Thyroid gland (tissue), 4 donors: ENCODE results near the gene GLG1. TPM values are rescaled to one million over a fixed set of nuclear protein-coding genes. Genes with fewer than 3 reads are reported as not detected.
A peak's percentile ranks its signal among the peaks of the same experiment; 100 is the strongest.

Experiments
- DNase-seq, 2 donors: peaks; one replicate each; pipeline ENCODE4 v3.0.0-alpha.2; 2019
- H3K27ac ChIP-seq, 3 donors: fragments of 200-600 bp; sonication (generic); 1 replicate in 2 of 3; 2 replicates in 1 of 3; pipeline ENCODE4 v1.5.1; 2016 to 2019; ENCODE audit warnings: mild to moderate bottlenecking in 1 of 3, moderate library complexity in 1 of 3
- H3K27me3 ChIP-seq: fragments of 200-600 bp; sonication (generic); one replicate; pipeline ENCODE4 v1.5.1; 2019
- H3K36me3 ChIP-seq, 2 donors: fragments of 200-600 bp; sonication (generic); one replicate each; pipeline ENCODE4 v1.5.1; 2016 to 2019
- H3K4me1 ChIP-seq, 2 donors: fragments of 200-600 bp; sonication (generic); one replicate each; pipeline ENCODE4 v1.5.1; 2017 to 2019
- H3K4me3 ChIP-seq, 3 donors: fragments of 200-600 bp; sonication (generic); replicated peaks in 1 of 3; 1 replicate in 2 of 3; 2 replicates in 1 of 3; pipeline ENCODE4 v1.5.1; 2016; ENCODE audit warnings: mild to moderate bottlenecking in 1 of 3
- H3K9me3 ChIP-seq: fragments of 200-600 bp; sonication (generic); one replicate; pipeline ENCODE4 v1.5.1; 2017
- POLR2A ChIP-seq, 2 donors: fragments of 450-650 bp; IDR thresholded peaks; one replicate each; pipeline ENCODE4 v1.6.1; 2017; ENCODE audit warnings: antibody characterized with exemption in 2 of 2, mild to moderate bottlenecking in 2 of 2, moderate library complexity in 1 of 2
- WGBS, 2 donors: methylation state at CpG; one replicate each; pipeline ENCODE4 v1.1.5; 2017; 5-methylcytosine and 5-hydroxymethylcytosine counted together
- intact Hi-C: fragments of 100-400 bp; cut with DNase I; formaldehyde crosslinking; loops from one replicate; pipeline ENCODE4 v1.15.1; 2023
- total RNA-seq, 4 donors: library from RNA; depleted of rRNA; stranded (reverse); fragments of >200 nt; gene quantifications; one replicate each; pipeline ENCODE4 v1.2.3, GENCODE V29; 2016
- TF ChIP-seq, protein P1 (sequence below), 6 experiments: fragments of 200-600 bp in 3 of 6; fragments of 450-650 bp in 3 of 6; sonication (generic) in 3 of 6; IDR thresholded peaks; one replicate each; pipeline ENCODE4 v1.5.1; 2016 to 2019; ENCODE audit warnings: antibody characterized with exemption in 6 of 6, mild to moderate bottlenecking in 2 of 6, inconsistent platforms in 1 of 6, moderate library complexity in 1 of 6

Gene GLG1
- total RNA-seq, 4 donors from 2014 or later, result 127 to 182 (median 151) TPM

DNA sequence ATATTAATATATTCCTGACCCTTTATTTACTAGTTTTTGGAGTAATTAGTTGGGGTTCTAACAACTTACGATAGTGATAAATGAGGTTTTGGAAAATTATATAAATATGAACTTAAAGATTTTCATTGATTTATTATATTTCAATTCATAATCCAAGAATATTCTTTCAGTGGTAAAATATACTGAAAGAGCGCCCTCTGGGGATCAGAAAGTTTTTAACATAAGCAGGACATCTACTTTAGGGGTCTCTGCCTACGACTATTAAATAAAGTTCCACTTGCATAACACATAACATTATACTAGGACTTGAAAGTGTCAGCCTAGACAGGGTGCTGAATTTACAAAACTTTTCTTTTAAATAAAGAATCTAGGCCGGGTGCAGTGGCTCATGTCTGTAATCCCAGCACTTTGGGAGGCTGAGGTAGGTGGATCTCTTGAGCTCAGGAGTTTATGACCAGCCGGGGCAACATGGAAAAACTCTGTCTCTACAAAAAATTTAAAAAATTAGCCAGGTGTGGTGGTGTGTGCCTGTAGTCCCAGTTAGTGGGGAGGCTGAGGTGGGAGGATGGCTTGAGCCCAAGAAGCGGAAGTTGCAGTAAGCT lies 44.2 kb upstream of the GLG1 start:
- WGBS, 2 donors, result 89 to 91% methylated on average over 6 of the region's 6 CpGs

DNA sequence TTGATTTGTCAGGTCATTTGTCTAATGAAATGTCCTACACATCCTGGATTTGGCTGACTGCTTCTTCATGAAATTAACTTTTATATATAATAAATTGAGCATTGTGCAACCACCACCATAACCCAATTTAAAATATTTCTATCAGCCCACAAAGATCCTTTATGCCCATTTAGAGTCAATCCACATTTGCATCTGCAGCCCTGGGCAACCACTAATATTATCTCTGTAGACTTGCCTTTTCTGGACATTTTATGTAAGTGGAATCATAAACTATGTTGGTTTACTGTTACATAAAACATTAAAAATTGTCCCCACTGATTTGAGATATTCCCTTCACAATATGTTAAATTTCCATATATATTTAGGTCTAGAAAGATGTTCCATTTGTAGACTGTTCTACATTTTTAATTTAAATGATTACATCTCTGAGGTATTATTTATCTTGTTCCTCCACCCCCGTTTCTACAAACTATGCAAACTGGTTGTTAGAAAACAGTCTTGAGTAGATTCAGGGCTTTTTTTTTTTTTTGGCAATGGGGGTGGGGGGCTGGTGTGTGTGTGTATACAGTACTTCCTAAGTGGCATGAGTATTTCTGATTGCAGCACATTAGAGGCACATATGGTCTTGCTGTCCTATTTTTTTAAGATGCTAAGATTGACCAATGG lies 43.1 kb upstream of the GLG1 start:
- TF ChIP-seq POLR2A (IDR thresholded peaks at IDR 0.05), result no peak
- TF ChIP-seq, protein P1, sequence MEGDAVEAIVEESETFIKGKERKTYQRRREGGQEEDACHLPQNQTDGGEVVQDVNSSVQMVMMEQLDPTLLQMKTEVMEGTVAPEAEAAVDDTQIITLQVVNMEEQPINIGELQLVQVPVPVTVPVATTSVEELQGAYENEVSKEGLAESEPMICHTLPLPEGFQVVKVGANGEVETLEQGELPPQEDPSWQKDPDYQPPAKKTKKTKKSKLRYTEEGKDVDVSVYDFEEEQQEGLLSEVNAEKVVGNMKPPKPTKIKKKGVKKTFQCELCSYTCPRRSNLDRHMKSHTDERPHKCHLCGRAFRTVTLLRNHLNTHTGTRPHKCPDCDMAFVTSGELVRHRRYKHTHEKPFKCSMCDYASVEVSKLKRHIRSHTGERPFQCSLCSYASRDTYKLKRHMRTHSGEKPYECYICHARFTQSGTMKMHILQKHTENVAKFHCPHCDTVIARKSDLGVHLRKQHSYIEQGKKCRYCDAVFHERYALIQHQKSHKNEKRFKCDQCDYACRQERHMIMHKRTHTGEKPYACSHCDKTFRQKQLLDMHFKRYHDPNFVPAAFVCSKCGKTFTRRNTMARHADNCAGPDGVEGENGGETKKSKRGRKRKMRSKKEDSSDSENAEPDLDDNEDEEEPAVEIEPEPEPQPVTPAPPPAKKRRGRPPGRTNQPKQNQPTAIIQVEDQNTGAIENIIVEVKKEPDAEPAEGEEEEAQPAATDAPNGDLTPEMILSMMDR (IDR thresholded peaks at IDR 0.05), result no peak
- no peak overlapping the region for H3K4me3 ChIP-seq
- WGBS, 2 donors, result 72 to 76% methylated on average over 1 of the region's 1 CpG
- H3K27ac ChIP-seq, result no peak overlapping the region
- H3K36me3 ChIP-seq, result peaks cover 0 to 19% of the 10 kb centered on the region in 2 donors
- H3K9me3 ChIP-seq, result no peaks in the 10 kb centered on the region
- no peak for DNase-seq
- intact Hi-C loops, result no loop called here
- H3K4me1 ChIP-seq, result peaks cover 0 to 5% of the 10 kb centered on the region in 2 donors
- no peaks in the 10 kb centered on the region for H3K27me3 ChIP-seq

More for the DNA sequence above, 44.2 kb upstream of the GLG1 start:
- peaks cover 0 to 5% of the 10 kb centered on the region in 2 donors for H3K4me1 ChIP-seq
- H3K9me3 ChIP-seq, result no peaks in the 10 kb centered on the region
- H3K4me3 ChIP-seq, result no peak overlapping the region
- intact Hi-C loops, result no loop called here
- H3K27me3 ChIP-seq, result no peaks in the 10 kb centered on the region
- H3K36me3 ChIP-seq, result peaks cover 0 to 22% of the 10 kb centered on the region in 2 donors
- no peak for DNase-seq
- no peak overlapping the region for H3K27ac ChIP-seq
- no peak for TF ChIP-seq POLR2A (IDR thresholded peaks at IDR 0.05)
- TF ChIP-seq, protein P1 (IDR thresholded peaks at IDR 0.05), result peak in 1 of 6 experiments; percentile 50

DNA sequence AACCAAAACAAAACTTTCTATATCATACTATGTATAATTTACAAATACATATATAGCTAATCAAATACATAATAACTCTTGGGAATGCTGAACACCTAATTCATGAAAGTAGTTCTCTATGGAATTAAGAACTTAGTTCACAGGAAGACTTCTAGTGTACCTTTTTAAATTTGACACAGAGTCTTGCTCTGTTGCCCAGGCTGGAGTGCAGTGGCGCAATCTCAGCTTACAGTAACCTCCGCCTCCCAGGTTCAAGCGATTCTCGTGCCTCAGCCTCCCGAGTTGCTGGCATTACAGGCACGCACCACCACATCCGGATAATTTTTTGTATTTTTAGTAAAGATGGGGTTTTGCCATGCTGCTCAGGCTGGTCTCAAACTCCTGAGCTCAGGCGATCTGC lies 35.1 kb upstream of the GLG1 start:
- Histone ChIP-seq H3K4me3 (no peak overlapping the region), H3K4me1 (no peaks in the 10 kb centered on the region), H3K27ac (no peak overlapping the region), H3K9me3 (no peaks in the 10 kb centered on the region), H3K36me3 (peaks cover 17 to 19% of the 10 kb centered on the region in 2 donors), H3K27me3 (no peaks in the 10 kb centered on the region)
- WGBS, 2 donors, result 97 to 98% methylated on average over 8 of the region's 8 CpGs
- TF ChIP-seq, protein P1 (IDR thresholded peaks at IDR 0.05), result no peak
- no peak for TF ChIP-seq POLR2A (IDR thresholded peaks at IDR 0.05)
- intact Hi-C loops, result no loop called here
- no peak for DNase-seq

DNA sequence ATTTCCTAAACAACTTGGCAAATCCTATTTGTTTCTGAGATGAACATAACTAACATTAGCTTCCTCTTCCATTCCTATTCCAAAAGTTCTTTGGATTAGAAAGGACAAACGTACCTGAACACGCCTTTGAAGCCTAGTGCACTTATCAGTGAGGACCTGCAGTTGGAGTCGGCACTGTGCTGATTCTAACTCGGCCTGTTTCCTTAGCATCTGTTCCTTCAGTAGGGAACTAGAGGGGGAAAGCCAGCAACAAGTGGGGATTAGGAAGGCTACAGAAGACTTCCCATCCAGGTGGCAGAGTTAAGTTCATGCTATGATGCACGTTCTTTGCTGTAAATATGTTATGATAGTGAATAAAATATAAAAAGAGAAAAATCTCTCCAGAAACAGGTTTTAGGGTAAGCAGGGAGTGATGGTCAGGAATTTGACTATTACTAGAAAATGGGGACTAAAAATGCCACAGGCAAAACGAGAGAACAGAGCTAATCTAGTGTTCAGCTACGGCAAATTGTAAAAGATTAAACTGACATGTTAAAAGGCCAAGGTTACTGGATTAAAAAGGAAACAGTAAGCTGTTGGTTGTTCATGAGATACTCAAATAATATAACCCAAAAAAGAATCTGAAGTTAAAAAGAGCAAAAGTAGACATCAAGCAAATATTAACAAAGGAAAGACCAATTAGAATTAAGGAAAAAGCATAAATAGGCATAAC lies 31.0 kb upstream of the GLG1 start:
- TF ChIP-seq, protein P1 (IDR thresholded peaks at IDR 0.05), result no peak
- TF ChIP-seq POLR2A (IDR thresholded peaks at IDR 0.05), result no peak

DNA sequence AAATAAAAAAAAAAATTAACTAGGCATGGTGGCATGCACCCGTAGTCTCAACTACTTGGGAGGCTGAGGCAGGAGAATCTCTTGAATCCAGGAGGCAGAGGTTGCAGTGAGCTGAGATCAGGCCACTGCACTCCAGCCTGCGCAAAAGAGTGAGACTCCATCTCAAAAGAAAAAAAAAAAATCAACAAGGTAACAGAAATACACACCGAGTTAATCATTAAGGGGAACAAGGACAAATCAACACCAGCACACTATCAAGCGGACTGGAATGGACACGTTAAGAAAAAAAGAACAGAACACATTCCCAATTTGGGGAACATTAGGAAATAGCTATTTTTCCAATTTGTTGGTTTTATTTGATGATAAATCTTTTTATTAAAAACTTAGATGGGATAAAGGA lies 28.4 kb upstream of the GLG1 start:
- H3K27me3 ChIP-seq, result no peaks in the 10 kb centered on the region
- H3K4me1 ChIP-seq, result no peaks in the 10 kb centered on the region
- no peak overlapping the region for H3K27ac ChIP-seq
- H3K9me3 ChIP-seq, result no peaks in the 10 kb centered on the region
- WGBS, 2 donors, result 79 to 83% methylated on average over 5 of the region's 5 CpGs
- H3K4me3 ChIP-seq, result no peak overlapping the region
- DNase-seq, result no peak
- H3K36me3 ChIP-seq, result peaks cover 12 to 42% of the 10 kb centered on the region in 2 donors
- intact Hi-C loops, result no loop called here
- TF ChIP-seq, protein P1 (IDR thresholded peaks at IDR 0.05), result no peak
- no peak for TF ChIP-seq POLR2A (IDR thresholded peaks at IDR 0.05)

More for the DNA sequence above, 31.0 kb upstream of the GLG1 start:
- H3K36me3 ChIP-seq, result peaks cover 6 to 27% of the 10 kb centered on the region in 2 donors
- intact Hi-C loops, result no loop called here
- H3K4me1 ChIP-seq, result no peaks in the 10 kb centered on the region
- 88 to 90% methylated on average over 7 of the region's 7 CpGs for WGBS, 2 donors
- no peak for DNase-seq
- no peaks in the 10 kb centered on the region for H3K9me3 ChIP-seq
- no peak overlapping the region for H3K4me3 ChIP-seq
- no peaks in the 10 kb centered on the region for H3K27me3 ChIP-seq
- no peak overlapping the region for H3K27ac ChIP-seq
